B cell (primary cell): Measurements from ENCODE around the gene FCN2. TPM values are rescaled to one million over a fixed set of nuclear protein-coding genes. Genes with fewer than 3 reads are reported as not detected.

Experiments
- ATAC-seq: fragments of 200-7000 bp; cut with Tn5 transposase; one replicate; pipeline ENCODE4 v1.10.0; 2021; ENCODE audit warnings: low read depth, mild to moderate bottlenecking, moderate number of reproducible peaks, moderate library complexity
- CTCF ChIA-PET: fragments of 350-600 bp; sonication (Branson Sonifier 250); formaldehyde crosslinking; loops from one replicate; lab custom pipeline; 2021; ENCODE audit warnings: antibody characterized with exemption, inconsistent platforms; lab: Charles Lee
- POLR2A ChIA-PET: fragments of 350-600 bp; sonication (Branson Sonifier 250); formaldehyde crosslinking; loops from one replicate; lab custom pipeline; 2021; ENCODE audit warnings: antibody characterized with exemption; lab: Charles Lee
- DNase-seq: peaks from one replicate; pipeline ENCODE4 v3.0.0; 2013
- H2AFZ ChIP-seq: 2 replicates; pipeline ENCODE4 v1.6.1; 2012; ENCODE audit warnings: mild to moderate bottlenecking, low read depth, low read length; ENCODE audit not compliant: insufficient read depth, poor library complexity, severe bottlenecking
- H3K27ac ChIP-seq, 2 donors: 1 replicate in 1 of 2; 2 replicates in 1 of 2; pipeline ENCODE4 v1.5.1; 2012 to 2013; ENCODE audit warnings: low read length in 2 of 2, mild to moderate bottlenecking in 2 of 2, moderate library complexity in 1 of 2
- H3K27me3 ChIP-seq, 4 experiments: fragments of 200-600 bp in 1 of 4; sonication (generic) in 1 of 4; replicated peaks in 1 of 4; 1 replicate in 2 of 4; 2 replicates in 2 of 4; pipeline versions ENCODE4 v1.6.1 to v1.7.0; 2013 to 2016; ENCODE audit warnings: low read length in 3 of 4, mild to moderate bottlenecking in 2 of 4, mixed read lengths in 1 of 4, moderate library complexity in 1 of 4; ENCODE audit not compliant: insufficient read depth in 4 of 4, control insufficient read depth in 3 of 4; ENCODE audit errors: control extremely low read depth in 1 of 4
- H3K36me3 ChIP-seq, 2 experiments: replicated peaks in 1 of 2; 1 replicate in 1 of 2; 2 replicates in 1 of 2; pipeline versions ENCODE4 v1.6.1 to v1.7.1; 2013; ENCODE audit warnings: low read length in 1 of 2; ENCODE audit not compliant: insufficient read depth in 2 of 2, control insufficient read depth in 1 of 2; ENCODE audit errors: control extremely low read depth in 1 of 2, extremely low read depth in 1 of 2
- H3K4me1 ChIP-seq, 2 donors: fragments of 200-600 bp in 1 of 2; sonication (generic) in 1 of 2; 1 replicate in 1 of 2; 2 replicates in 1 of 2; pipeline versions ENCODE4 v1.5.1 to v1.6.1; 2013 to 2017; ENCODE audit warnings: low read length in 2 of 2; ENCODE audit not compliant: control insufficient read depth in 2 of 2, insufficient read depth in 2 of 2
- H3K4me2 ChIP-seq: replicated peaks from 2 replicates; pipeline ENCODE3; 2012; ENCODE audit warnings: mild to moderate bottlenecking, low read depth, low read length; ENCODE audit not compliant: poor library complexity, severe bottlenecking
- H3K4me3 ChIP-seq, 5 experiments: fragments of 200-600 bp in 1 of 5; sonication (generic) in 1 of 5; 1 replicate in 3 of 5; 2 replicates in 2 of 5; pipeline versions ENCODE4 v1.5.1 to v1.7.0; 2011 to 2016; ENCODE audit warnings: low read length in 4 of 5, mild to moderate bottlenecking in 4 of 5, low read depth in 2 of 5, control low read depth in 1 of 5, moderate library complexity in 1 of 5; ENCODE audit not compliant: insufficient read depth in 1 of 5; ENCODE audit errors: control extremely low read depth in 1 of 5, extremely low read depth in 1 of 5
- H3K79me2 ChIP-seq: fragments of 200-600 bp; sonication (generic); one replicate; pipeline ENCODE4 v1.6.0; 2016; ENCODE audit warnings: low read length; ENCODE audit not compliant: control insufficient read depth, insufficient read depth
- H3K9ac ChIP-seq: fragments of 200-600 bp; sonication (generic); 2 replicates; pipeline ENCODE4 v1.6.1; 2017; ENCODE audit warnings: mild to moderate bottlenecking, low read length, moderate library complexity
- H3K9me3 ChIP-seq, 3 donors: one replicate each; pipeline versions ENCODE4 v1.6.1 to v1.7.1; 2013; ENCODE audit warnings: low read length in 2 of 3; ENCODE audit not compliant: control insufficient read depth in 2 of 3, insufficient read depth in 1 of 3; ENCODE audit errors: control extremely low read depth in 1 of 3
- H4K20me1 ChIP-seq: 2 replicates; pipeline ENCODE4 v1.6.0; 2012; ENCODE audit warnings: mild to moderate bottlenecking, low read length; ENCODE audit not compliant: insufficient read depth, control insufficient read depth, poor library complexity, severe bottlenecking
- H3K27ac Mint-ChIP-seq: one replicate; pipeline ENCODE4 v1.8.0; 2021; ENCODE audit warnings: mixed read lengths
- H3K27me3 Mint-ChIP-seq: one replicate; pipeline ENCODE4 v1.8.0; 2021; ENCODE audit warnings: mixed read lengths
- H3K4me1 Mint-ChIP-seq: one replicate; pipeline ENCODE4 v1.8.0; 2021; ENCODE audit warnings: mixed read lengths
- H3K4me3 Mint-ChIP-seq: one replicate; pipeline ENCODE4 v1.8.0; 2021; ENCODE audit warnings: mixed read lengths
- H3K9me3 Mint-ChIP-seq: one replicate; pipeline ENCODE4 v1.8.0; 2022; ENCODE audit warnings: mixed read lengths; ENCODE audit not compliant: insufficient read depth
- EZH2 ChIP-seq: IDR thresholded peaks from 2 replicates; pipeline ENCODE4 v1.6.1; 2012; ENCODE audit warnings: borderline replicate concordance, low read depth, mild to moderate bottlenecking, moderate library complexity, low read length; ENCODE audit not compliant: insufficient read depth, poor library complexity, severe bottlenecking
- WGBS: methylation state at CpG from one replicate; pipeline ENCODE4 v1.1.5; 2013; ENCODE audit warnings: missing lambda C conversion rate; ENCODE audit not compliant: insufficient coverage; 5-methylcytosine and 5-hydroxymethylcytosine counted together
- intact Hi-C: fragments of 100-400 bp; cut with micrococcal nuclease; formaldehyde crosslinking; loops from one replicate; pipeline ENCODE4 v1.10.0; 2022
- polyA plus RNA-seq: library from polyadenylated mRNA; depleted of rRNA; stranded (reverse); fragments of >200 nt; gene quantifications from 2 replicates; pipeline ENCODE4 v1.2.3, GENCODE V29; 2012
- total RNA-seq, 2 donors: library from RNA; stranded (reverse); fragments of 120-200 nt in 1 of 2; gene quantifications; 1 replicate in 1 of 2; 2 replicates in 1 of 2; pipeline versions ENCODE4 v1.2.3 to v1.2.4, GENCODE V29; 2013 to 2022
- TF ChIP-seq, protein P1 (sequence below): fragments of 200-600 bp; IDR thresholded peaks from one replicate; pipeline ENCODE4 v1.8.0; 2022; ENCODE audit warnings: antibody characterized with exemption, mild to moderate bottlenecking

The FCN2 gene
- total and polyA plus RNA-seq, 2 donors (not counting 1 experiment from before 2014, with no cell fraction given) = not detected

DNA sequence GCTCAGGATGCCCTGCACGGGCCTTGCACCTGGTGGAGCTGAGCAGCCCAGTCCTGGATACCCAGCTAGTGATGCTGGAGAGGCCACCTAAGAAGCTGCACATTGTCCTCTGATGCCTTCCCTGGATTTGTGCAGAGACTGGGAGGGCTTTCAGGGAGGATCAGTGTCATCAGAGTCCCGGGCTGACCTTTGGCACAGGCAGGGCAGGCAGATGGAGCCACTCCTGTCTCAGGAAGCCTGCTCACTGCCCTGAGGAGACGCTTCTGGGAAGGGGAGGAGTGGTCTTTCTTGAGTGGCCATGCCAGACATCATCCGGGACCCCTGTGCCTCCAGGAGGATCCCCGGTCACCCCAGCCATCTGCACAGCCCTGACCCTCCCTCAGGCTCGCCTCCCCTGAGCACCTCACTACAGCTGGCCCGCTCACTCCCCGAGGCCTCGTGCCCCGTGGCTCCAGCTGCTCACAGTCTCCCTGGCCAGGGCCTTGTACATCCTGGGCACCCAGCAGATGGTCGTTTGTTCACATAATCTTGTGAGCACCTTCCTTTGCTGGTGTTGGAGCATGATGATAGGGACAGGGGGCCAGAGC lies 47.2 kb upstream of the FCN2 start:
- no peak overlapping the region for H3K27ac ChIP-seq
- ATAC-seq = no peak

DNA sequence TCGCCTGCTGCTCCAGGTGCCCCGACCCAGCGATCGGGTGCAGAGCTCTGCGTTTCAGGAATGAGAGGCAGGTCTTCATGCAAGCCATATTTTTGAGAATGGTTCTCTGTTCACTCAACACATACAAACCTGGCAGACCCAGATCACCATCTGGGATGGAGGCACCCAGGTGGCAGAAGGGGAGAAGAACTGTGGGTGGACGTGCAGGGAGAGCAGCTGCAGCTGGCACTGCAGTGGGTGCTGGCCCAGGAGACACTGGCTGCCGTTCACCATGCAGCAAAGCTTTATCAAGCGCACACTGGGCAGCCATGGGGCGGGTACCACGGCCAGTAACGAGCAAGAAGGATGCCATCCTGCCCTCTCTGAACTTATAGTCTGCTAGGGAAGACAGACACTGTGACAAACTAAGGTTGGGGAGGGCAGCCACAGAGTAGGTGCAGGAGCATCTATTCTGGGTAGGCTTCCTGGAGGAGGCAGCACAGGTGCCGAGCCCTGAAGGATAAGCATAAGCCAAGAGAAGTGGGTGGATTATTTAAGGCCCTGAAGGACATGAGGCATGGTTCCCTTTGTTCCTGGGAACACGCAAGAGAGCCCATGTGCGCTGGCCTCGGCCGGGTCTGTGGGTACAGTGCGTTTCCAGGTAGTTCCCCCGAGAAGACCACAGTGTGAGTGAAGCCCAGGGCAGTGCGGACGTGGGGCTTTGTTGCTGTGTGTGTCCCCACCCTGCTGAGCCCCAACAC lies 46.2 kb upstream of the FCN2 start:
- 89% methylated on average over 15 of the region's 20 CpGs for WGBS

More for the DNA sequence above, 47.2 kb upstream of the FCN2 start:
- ChIA-PET POLR2A (no interaction called here), CTCF (no interaction called here)
- Mint-ChIP-seq H3K4me3 (no peak overlapping the region), H3K4me1 (no peaks in the 10 kb centered on the region), H3K27ac (no peak overlapping the region), H3K27me3 (no peaks in the 10 kb centered on the region), H3K9me3 (no peaks in the 10 kb centered on the region)
- Histone ChIP-seq H2AFZ (no peak overlapping the region), H3K4me1 (no peaks in the 10 kb centered on the region), H3K4me2 (no peak overlapping the region), H3K9ac (no peak overlapping the region), H3K4me3 (no peak overlapping the region), H3K36me3 (no peaks in the 10 kb centered on the region), H3K9me3 (no peaks in the 10 kb centered on the region), H4K20me1 (no peaks in the 10 kb centered on the region), H3K79me2 (no peaks in the 10 kb centered on the region), H3K27me3 (no peaks in the 10 kb centered on the region)
- WGBS = 78% methylated on average over 9 of the region's 11 CpGs
- TF ChIP-seq, protein P1, sequence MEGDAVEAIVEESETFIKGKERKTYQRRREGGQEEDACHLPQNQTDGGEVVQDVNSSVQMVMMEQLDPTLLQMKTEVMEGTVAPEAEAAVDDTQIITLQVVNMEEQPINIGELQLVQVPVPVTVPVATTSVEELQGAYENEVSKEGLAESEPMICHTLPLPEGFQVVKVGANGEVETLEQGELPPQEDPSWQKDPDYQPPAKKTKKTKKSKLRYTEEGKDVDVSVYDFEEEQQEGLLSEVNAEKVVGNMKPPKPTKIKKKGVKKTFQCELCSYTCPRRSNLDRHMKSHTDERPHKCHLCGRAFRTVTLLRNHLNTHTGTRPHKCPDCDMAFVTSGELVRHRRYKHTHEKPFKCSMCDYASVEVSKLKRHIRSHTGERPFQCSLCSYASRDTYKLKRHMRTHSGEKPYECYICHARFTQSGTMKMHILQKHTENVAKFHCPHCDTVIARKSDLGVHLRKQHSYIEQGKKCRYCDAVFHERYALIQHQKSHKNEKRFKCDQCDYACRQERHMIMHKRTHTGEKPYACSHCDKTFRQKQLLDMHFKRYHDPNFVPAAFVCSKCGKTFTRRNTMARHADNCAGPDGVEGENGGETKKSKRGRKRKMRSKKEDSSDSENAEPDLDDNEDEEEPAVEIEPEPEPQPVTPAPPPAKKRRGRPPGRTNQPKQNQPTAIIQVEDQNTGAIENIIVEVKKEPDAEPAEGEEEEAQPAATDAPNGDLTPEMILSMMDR = no peak
- TF ChIP-seq EZH2 = no peak
- intact Hi-C loops = no loop called here
- DNase-seq = no peak

More for the DNA sequence above, 46.2 kb upstream of the FCN2 start:
- no peaks in the 10 kb centered on the region for H3K79me2 ChIP-seq
- no peak for DNase-seq
- no peak overlapping the region for H3K4me2 ChIP-seq
- H3K9ac ChIP-seq = no peak overlapping the region
- Mint-ChIP-seq H3K4me3 (no peak overlapping the region), H3K4me1 (no peaks in the 10 kb centered on the region), H3K9me3 (no peaks in the 10 kb centered on the region), H3K27ac (no peak overlapping the region), H3K27me3 (no peaks in the 10 kb centered on the region)
- H3K9me3 ChIP-seq = peaks cover 0 to 4% (median 0%) of the 10 kb centered on the region in 3 donors
- H2AFZ ChIP-seq = no peak overlapping the region
- TF ChIP-seq, protein P1 = no peak
- TF ChIP-seq EZH2 = no peak
- no peaks in the 10 kb centered on the region for H3K36me3 ChIP-seq
- no peaks in the 10 kb centered on the region for H4K20me1 ChIP-seq
- ChIA-PET CTCF (no interaction called here), POLR2A (no interaction called here)
- no peak for ATAC-seq
- no peaks in the 10 kb centered on the region for H3K4me1 ChIP-seq
- intact Hi-C loops = no loop called here
- no peaks in the 10 kb centered on the region for H3K27me3 ChIP-seq
- H3K27ac ChIP-seq = no peak overlapping the region
- H3K4me3 ChIP-seq = no peak overlapping the region
